Memory B cell (primary cell): ENCODE results near the gene PRDM2.
A peak's percentile ranks its signal among the peaks of the same experiment; 100 is the strongest.

ENCODE experiments used
- ATAC-seq: fragments of 150-1000 bp; cut with Tn5 transposase; 2 replicates; pipeline ENCODE4 v1.10.0; 2021; ENCODE audit warnings: low read depth, mild to moderate bottlenecking, moderate library complexity
- DNase-seq, 2 donors: peaks; one replicate each; pipeline ENCODE4 v3.0.0; 2022; ENCODE audit warnings: low spot score in 2 of 2
- H3K27ac Mint-ChIP-seq: one replicate; pipeline ENCODE4 v1.8.0; 2022; ENCODE audit warnings: mild to moderate bottlenecking, moderate library complexity, mixed read lengths
- H3K27me3 Mint-ChIP-seq: one replicate; pipeline ENCODE4 v1.8.0; 2022; ENCODE audit warnings: mixed read lengths
- H3K36me3 Mint-ChIP-seq: one replicate; pipeline ENCODE4 v1.8.0; 2022; ENCODE audit warnings: mild to moderate bottlenecking, mixed read lengths
- H3K4me1 Mint-ChIP-seq: one replicate; pipeline ENCODE4 v1.8.0; 2022; ENCODE audit warnings: mixed read lengths
- H3K4me3 Mint-ChIP-seq: one replicate; pipeline ENCODE4 v1.8.0; 2022; ENCODE audit warnings: mild to moderate bottlenecking, moderate library complexity, mixed read lengths
- H3K9me3 Mint-ChIP-seq: one replicate; pipeline ENCODE4 v1.8.0; 2022; ENCODE audit warnings: mixed read lengths

PRDM2 gene

DNA sequence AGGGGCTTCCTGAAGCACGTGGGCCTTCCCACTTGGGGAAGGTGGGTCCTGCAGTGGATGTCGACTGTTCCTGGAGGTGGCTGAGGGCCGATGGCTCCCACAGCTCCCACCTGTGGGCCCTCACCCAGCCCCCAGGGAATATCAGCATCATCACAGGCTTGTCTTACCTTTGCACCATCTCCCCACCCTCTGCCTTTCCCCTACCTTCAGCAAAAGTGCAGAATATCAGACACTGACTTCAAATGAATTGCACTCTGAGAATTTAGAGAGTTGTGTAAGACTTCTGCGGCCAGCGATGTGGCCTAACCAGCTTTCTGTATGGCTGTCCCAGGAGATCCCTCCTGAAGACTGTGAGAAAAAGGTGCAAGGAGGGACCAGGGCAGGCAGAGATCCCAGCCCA, 105.4 kb downstream of the PRDM2 start:
- Mint-ChIP-seq H3K4me1 (peaks cover 37% of the 10 kb centered on the region), H3K27ac (no peak overlapping the region), H3K9me3 (no peaks in the 10 kb centered on the region), H3K4me3 (no peak overlapping the region), H3K27me3 (no peaks in the 10 kb centered on the region), H3K36me3 (peaks cover 15% of the 10 kb centered on the region)
- DNase-seq (no peak), ATAC-seq (no peak)

DNA sequence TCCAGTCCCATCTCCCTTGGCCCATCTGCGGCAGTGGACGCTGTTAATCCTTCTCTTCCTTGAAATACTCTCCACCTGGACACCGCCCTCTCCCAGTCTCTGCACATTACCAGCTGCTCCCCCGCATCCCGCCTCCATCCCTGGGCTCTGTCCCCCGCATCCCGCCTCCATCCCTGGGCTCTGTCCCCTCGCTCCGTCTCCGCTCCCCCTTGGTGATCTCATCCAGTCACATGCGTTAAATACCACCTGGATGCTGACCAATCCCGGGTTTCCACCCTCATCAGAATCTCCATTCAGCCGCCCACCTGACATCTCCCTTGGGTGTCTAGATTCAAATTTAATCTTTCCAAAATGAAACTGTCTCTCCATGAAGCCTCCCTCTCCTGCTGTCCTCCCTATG, 106.1 kb downstream of the PRDM2 start:
- DNase-seq (no peak), ATAC-seq (no peak)
- Mint-ChIP-seq H3K4me3 (no peak overlapping the region), H3K27ac (peak overlapping the region; percentile 76), H3K27me3 (no peaks in the 10 kb centered on the region), H3K9me3 (no peaks in the 10 kb centered on the region), H3K4me1 (peaks cover 35% of the 10 kb centered on the region), H3K36me3 (peaks cover 15% of the 10 kb centered on the region)

DNA sequence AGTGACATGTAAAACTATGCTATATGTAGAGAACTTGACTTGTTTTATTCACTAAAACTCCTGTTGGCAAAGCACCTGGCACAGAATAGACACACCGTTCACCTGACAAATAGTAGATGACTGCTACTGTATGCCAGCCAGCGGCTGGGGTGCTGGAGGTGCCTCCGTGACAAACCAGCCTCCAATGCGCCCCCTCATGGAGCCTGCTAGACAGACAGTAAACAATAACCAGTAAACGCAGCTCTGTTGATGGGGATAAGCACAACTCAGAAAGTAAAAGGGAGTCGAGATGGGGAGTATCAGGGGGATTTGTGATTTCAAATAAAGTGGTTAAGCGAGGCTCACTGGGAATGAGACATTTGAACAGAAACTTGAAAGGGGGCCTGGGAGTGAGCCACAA, 107.2 kb downstream of the PRDM2 start:
- Mint-ChIP-seq H3K9me3 (no peaks in the 10 kb centered on the region), H3K36me3 (peaks cover 17% of the 10 kb centered on the region), H3K4me1 (peaks cover 43% of the 10 kb centered on the region), H3K27ac (peak overlapping the region; percentile 76), H3K27me3 (no peaks in the 10 kb centered on the region), H3K4me3 (no peak overlapping the region)
- ATAC-seq (peak; percentile 76), DNase-seq (peak; percentile 38 to 43)

GRCh38 chr1:13808729-13809131, 108.7 kb downstream of the PRDM2 start:
- ATAC-seq (no peak), DNase-seq (no peak)
- H3K36me3 Mint-ChIP-seq = peaks cover 18% of the 10 kb centered on the region
- no peak overlapping the region for H3K4me3 Mint-ChIP-seq
- no peaks in the 10 kb centered on the region for H3K27me3 Mint-ChIP-seq
- no peaks in the 10 kb centered on the region for H3K9me3 Mint-ChIP-seq
- H3K27ac Mint-ChIP-seq = peak overlapping the region; percentile 64
- peaks cover 47% of the 10 kb centered on the region for H3K4me1 Mint-ChIP-seq

- H3K27ac Mint-ChIP-seq = peak overlapping the region; percentile 68
- no peaks in the 10 kb centered on the region for H3K9me3 Mint-ChIP-seq
- H3K36me3 Mint-ChIP-seq = peaks cover 18% of the 10 kb centered on the region
- DNase-seq (no peak), ATAC-seq (no peak)
- no peaks in the 10 kb centered on the region for H3K27me3 Mint-ChIP-seq
- peaks cover 43% of the 10 kb centered on the region for H3K4me1 Mint-ChIP-seq
- H3K4me3 Mint-ChIP-seq = no peak overlapping the region
Observed at GRCh38 chr1:13809461-13810159, 109.6 kb downstream of the PRDM2 start.

DNA sequence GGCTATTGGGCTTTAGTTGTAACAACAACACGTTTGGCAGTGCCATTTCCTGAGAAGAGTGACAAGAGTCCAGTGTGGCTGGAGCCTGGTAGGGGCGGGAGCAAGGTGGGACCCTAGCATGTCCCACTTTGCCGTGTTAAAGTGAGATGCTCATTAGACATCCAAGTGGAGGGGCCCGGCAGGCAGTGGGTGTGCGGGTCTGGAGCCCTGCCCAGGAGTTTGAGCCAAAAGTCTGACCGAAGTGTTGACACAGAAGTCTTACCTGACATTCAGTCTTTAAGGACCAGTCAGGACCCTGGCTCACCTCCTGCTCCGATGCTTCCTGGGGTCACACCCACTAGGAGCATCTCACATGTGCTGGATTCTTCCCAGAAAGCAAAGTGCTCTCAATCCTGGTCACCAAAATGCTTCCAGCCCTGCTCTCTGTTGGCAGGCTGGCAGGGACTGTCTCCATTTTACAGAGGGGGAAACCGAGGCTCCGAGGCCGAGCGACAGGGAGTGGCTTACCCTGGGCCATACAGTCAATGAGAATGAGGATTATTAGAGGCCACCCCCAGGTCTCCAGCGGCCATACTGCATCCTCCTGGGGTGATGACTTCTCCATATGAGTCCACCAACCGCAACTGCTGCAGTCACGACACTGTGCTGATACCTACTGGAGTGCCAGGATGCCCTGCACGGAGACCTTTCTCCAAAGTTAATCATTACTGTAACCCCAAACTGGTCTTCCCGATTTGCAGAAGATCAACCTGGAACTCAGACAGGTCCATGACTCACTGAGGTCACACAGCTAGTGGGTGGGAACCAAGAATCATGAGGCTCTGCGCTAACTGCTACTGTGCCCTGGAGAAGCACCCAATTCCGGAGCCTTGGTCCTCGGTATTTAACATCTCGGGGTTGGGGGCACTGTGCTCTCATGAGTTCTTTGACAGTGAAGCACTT, 112.7 kb downstream of the PRDM2 start:
- no peaks in the 10 kb centered on the region for H3K9me3 Mint-ChIP-seq
- H3K27ac Mint-ChIP-seq = peak overlapping the region; percentile 73
- peaks cover 11% of the 10 kb centered on the region for H3K36me3 Mint-ChIP-seq
- DNase-seq (no peak), ATAC-seq (no peak)
- H3K4me3 Mint-ChIP-seq = no peak overlapping the region
- peaks cover 27% of the 10 kb centered on the region for H3K4me1 Mint-ChIP-seq
- H3K27me3 Mint-ChIP-seq = no peaks in the 10 kb centered on the region

GRCh38 chr1:13813398-13814012, 113.5 kb downstream of the PRDM2 start:
- Mint-ChIP-seq H3K9me3 (no peaks in the 10 kb centered on the region), H3K4me1 (peaks cover 24% of the 10 kb centered on the region), H3K27me3 (no peaks in the 10 kb centered on the region), H3K36me3 (peaks cover 11% of the 10 kb centered on the region), H3K27ac (no peak overlapping the region), H3K4me3 (no peak overlapping the region)
- ATAC-seq (peak; percentile 66), DNase-seq (peak; percentile 54 to 56)

GRCh38 chr1:13814131-13814530, 114.1 kb downstream of the PRDM2 start:
- Mint-ChIP-seq H3K4me3 (no peak overlapping the region), H3K27me3 (no peaks in the 10 kb centered on the region), H3K4me1 (peaks cover 22% of the 10 kb centered on the region), H3K27ac (no peak overlapping the region), H3K9me3 (no peaks in the 10 kb centered on the region), H3K36me3 (peaks cover 11% of the 10 kb centered on the region)
- DNase-seq (no peak), ATAC-seq (no peak)

DNA sequence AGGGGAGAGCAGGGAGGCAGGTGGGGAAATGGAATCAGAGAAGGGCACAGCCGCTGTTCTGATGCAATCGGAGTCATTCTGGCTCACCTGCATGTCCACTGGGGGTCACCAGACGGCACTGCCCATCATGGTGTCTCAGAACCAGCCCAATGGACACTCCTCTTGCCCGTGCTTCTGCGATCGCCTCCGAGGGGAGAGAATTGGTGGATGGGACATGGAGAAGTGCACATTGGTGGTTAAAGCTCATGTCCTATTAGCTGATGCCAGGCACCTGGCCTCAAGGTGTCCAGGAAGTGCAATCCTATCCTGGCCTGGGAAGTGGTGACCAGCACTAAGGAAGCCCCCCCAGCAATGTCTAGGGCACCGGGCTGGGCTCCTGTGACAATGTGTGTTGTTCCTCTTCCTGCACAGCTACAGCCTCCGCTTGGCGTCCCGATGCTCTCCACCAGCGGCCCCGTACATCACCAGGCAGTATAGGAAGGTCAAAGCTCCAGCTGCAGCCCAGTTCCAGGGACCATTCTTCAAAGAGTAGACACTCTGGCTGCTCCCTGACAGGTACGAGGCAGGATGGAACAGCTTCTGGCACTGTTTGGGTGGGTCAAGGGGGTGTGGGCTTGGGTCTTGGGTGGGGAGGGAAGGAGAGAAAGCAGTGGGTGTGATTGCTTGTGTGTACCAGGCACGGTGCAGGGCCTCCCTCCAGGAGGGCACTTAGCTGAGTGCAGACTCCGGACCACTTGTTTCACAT, 116.2 kb downstream of the PRDM2 start:
- Mint-ChIP-seq H3K27me3 (no peaks in the 10 kb centered on the region), H3K4me1 (peaks cover 15% of the 10 kb centered on the region), H3K27ac (no peak overlapping the region), H3K4me3 (no peak overlapping the region), H3K36me3 (peaks cover 9% of the 10 kb centered on the region), H3K9me3 (no peaks in the 10 kb centered on the region)
- ATAC-seq = no peak
- no peak for DNase-seq

DNA sequence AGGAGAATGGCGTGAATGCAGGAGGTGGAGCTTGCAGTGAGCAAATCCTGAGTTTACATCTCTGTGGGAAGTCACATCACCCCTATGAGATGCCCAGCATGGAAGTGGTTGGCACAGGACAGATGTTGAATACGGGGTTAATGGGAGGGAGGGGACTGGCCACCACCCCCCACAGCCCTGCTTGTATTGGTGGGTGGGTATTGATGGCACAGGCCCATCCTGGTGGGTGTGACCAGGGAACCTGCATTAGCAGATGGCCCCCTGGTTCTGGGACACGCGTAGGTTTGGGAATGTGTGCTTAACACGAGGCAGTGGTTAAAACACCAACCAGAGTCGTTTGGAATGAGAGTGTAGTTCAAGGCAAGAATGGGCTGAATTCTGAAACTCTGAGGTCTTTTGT, 117.9 kb downstream of the PRDM2 start:
- Mint-ChIP-seq H3K4me1 (peaks cover 7% of the 10 kb centered on the region), H3K27ac (no peak overlapping the region), H3K36me3 (peaks cover 10% of the 10 kb centered on the region), H3K4me3 (no peak overlapping the region), H3K27me3 (no peaks in the 10 kb centered on the region), H3K9me3 (no peaks in the 10 kb centered on the region)
- DNase-seq (no peak), ATAC-seq (no peak)

DNA sequence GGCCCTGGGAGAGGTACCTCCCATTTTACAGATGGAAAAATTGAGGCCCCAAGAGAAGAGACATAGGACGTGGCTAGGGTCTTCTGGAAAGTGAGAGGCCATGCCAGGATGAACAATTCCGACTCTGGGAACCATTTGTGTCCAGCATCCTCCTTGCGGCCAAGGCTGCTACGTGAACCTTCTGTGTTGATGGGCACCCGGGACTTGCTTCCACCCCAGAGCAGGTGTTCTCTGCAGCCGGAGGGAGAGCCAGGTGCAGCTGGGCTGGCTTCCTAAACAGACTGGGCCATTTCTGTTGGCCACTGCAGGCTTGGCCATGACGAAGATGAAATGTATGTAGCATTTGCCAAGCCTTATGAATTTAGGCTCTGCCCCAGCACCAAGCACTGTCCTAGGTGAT, 118.9 kb downstream of the PRDM2 start:
- H3K27ac Mint-ChIP-seq = peak overlapping the region; percentile 67
- no peaks in the 10 kb centered on the region for H3K9me3 Mint-ChIP-seq
- no peak overlapping the region for H3K4me3 Mint-ChIP-seq
- peaks cover 14% of the 10 kb centered on the region for H3K36me3 Mint-ChIP-seq
- H3K4me1 Mint-ChIP-seq = no peaks in the 10 kb centered on the region
- ATAC-seq = no peak
- no peak for DNase-seq
- H3K27me3 Mint-ChIP-seq = no peaks in the 10 kb centered on the region

DNA sequence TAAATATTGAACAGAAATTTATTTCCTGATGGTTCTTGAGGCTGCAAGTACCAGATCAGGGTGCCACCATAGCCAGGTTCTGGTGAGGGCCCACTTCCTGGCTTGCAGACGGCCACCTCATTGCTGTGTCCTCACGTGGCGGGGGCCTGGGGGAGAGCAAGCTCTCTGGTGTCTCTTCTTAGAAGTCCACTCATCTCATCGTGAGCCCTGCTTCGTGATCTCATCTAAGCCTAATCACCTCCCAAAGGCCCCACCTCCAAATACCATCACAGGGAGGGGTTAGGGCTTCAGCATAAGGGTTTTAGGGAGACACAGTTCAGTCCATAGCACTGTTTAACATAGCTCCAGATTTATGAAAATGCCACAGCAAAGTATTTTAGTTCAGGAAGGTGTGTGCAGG, 119.7 kb downstream of the PRDM2 start:
- H3K9me3 Mint-ChIP-seq = no peaks in the 10 kb centered on the region
- peaks cover 14% of the 10 kb centered on the region for H3K36me3 Mint-ChIP-seq
- H3K27ac Mint-ChIP-seq = no peak overlapping the region
- H3K4me1 Mint-ChIP-seq = peaks cover 2% of the 10 kb centered on the region
- H3K27me3 Mint-ChIP-seq = no peaks in the 10 kb centered on the region
- ATAC-seq = no peak
- DNase-seq = no peak
- no peak overlapping the region for H3K4me3 Mint-ChIP-seq

- H3K27me3 Mint-ChIP-seq = no peaks in the 10 kb centered on the region
- no peak overlapping the region for H3K4me3 Mint-ChIP-seq
- no peak overlapping the region for H3K27ac Mint-ChIP-seq
- DNase-seq = no peak
- H3K4me1 Mint-ChIP-seq = peaks cover 6% of the 10 kb centered on the region
- no peaks in the 10 kb centered on the region for H3K9me3 Mint-ChIP-seq
- no peak for ATAC-seq
- peaks cover 14% of the 10 kb centered on the region for H3K36me3 Mint-ChIP-seq
Observed at GRCh38 chr1:13820055-13820454, 120.1 kb downstream of the PRDM2 start.

DNA sequence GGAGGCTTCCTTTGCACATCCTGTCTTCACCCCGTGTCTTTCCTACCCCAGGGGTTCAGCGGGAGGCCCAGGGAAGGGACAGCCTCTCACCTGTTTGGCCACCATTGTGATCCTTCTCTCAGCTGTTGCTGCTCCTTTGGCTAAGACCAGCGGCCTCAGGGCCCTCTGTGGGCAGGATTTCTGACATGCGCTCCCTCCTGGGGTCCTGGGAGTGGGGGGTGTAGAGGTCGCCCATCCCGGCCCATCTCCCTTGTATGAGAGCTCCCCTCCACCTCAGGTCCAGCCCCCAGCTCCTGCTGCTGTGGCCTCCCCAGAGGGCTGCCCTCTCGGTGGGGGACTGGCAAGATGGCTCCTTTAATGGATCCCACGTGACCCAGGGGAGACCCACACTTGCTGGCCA, 120.5 kb downstream of the PRDM2 start:
- H3K9me3 Mint-ChIP-seq = no peaks in the 10 kb centered on the region
- H3K36me3 Mint-ChIP-seq = peaks cover 14% of the 10 kb centered on the region
- H3K4me3 Mint-ChIP-seq = no peak overlapping the region
- H3K27me3 Mint-ChIP-seq = no peaks in the 10 kb centered on the region
- peaks cover 6% of the 10 kb centered on the region for H3K4me1 Mint-ChIP-seq
- no peak for ATAC-seq
- DNase-seq = no peak
- H3K27ac Mint-ChIP-seq = no peak overlapping the region
